DND-41 (cell line): ENCODE data around the gene FURIN.
"Not testable (repeated sequence)": the region's sequence is repeated elsewhere in the genome, so short reads cannot be mapped to it uniquely, and the experiment has no call there.

Source experiments
- ATAC-seq: fragments of 200-7000 bp; cut with Tn5 transposase; 3 replicates; pipeline ENCODE4 v1.9.1; 2021; ENCODE audit warnings: low read depth; ENCODE audit not compliant: insufficient read depth
- DNase-seq: peaks from one replicate; pipeline ENCODE4 v3.0.0-alpha.2; 2020
- H2AFZ ChIP-seq: 2 replicates; pipeline ENCODE4 v1.6.0; 2012; ENCODE audit warnings: low read depth, low read length
- H3K27ac ChIP-seq: 2 replicates; pipeline ENCODE4 v1.5.1; 2012; ENCODE audit warnings: low read length, inconsistent platforms
- H3K27me3 ChIP-seq: fragments of 200-600 bp; sonication (generic); 2 replicates; pipeline ENCODE4 v1.6.0; 2012; ENCODE audit warnings: low read length, mild to moderate bottlenecking, inconsistent platforms; ENCODE audit not compliant: insufficient read depth, poor library complexity
- H3K36me3 ChIP-seq: 2 replicates; pipeline ENCODE4 v1.5.1; 2012; ENCODE audit warnings: low read length, inconsistent platforms; ENCODE audit not compliant: insufficient read depth
- H3K4me1 ChIP-seq: 2 replicates; pipeline ENCODE4 v1.5.1; 2012; ENCODE audit warnings: mild to moderate bottlenecking, low read length; ENCODE audit not compliant: insufficient read depth
- H3K4me2 ChIP-seq: 2 replicates; pipeline ENCODE4 v1.6.0; 2012; ENCODE audit warnings: mild to moderate bottlenecking, moderate library complexity, low read length, inconsistent platforms; ENCODE audit not compliant: insufficient read depth
- H3K4me3 ChIP-seq, 2 experiments: fragments of 200-600 bp in 1 of 2; shearing (Covaris generic) in 1 of 2; 2 replicates each; pipeline ENCODE4 v1.5.1; 2012 to 2016; ENCODE audit warnings: inconsistent platforms in 2 of 2, low read length in 2 of 2, mild to moderate bottlenecking in 2 of 2, low read depth in 1 of 2, moderate library complexity in 1 of 2
- H3K79me2 ChIP-seq: 2 replicates; pipeline ENCODE4 v1.6.0; 2012; ENCODE audit warnings: low read length, inconsistent platforms; ENCODE audit not compliant: insufficient read depth
- H3K9ac ChIP-seq: 2 replicates; pipeline ENCODE4 v1.6.0; 2012; ENCODE audit warnings: low read depth, mild to moderate bottlenecking, inconsistent platforms, low read length, moderate library complexity
- H3K9me3 ChIP-seq: 2 replicates; pipeline ENCODE4 v1.5.1; 2012; ENCODE audit warnings: low read length, moderate library complexity, mild to moderate bottlenecking, inconsistent platforms; ENCODE audit not compliant: insufficient read depth, severe bottlenecking
- H4K20me1 ChIP-seq: 2 replicates; pipeline ENCODE4 v1.6.0; 2012; ENCODE audit warnings: low read length; ENCODE audit not compliant: insufficient read depth
- EZH2 ChIP-seq: IDR thresholded peaks from 3 replicates; pipeline ENCODE4 v1.6.1; 2012; ENCODE audit warnings: borderline replicate concordance, low read depth, mild to moderate bottlenecking, moderate library complexity, low read length, inconsistent platforms; ENCODE audit not compliant: severe bottlenecking
- TF ChIP-seq, protein P1 (sequence below): IDR thresholded peaks from 2 replicates; pipeline ENCODE4 v1.5.1; 2012; ENCODE audit warnings: borderline replicate concordance, low read length, moderate library complexity, mild to moderate bottlenecking; ENCODE audit not compliant: poor library complexity, severe bottlenecking; ENCODE audit errors: extremely low read depth

Gene FURIN

GRCh38 chr15:90892498-90893174 lies 24.2 kb downstream of the FURIN start:
- H3K79me2 ChIP-seq: no peaks in the 10 kb centered on the region
- H3K4me3 ChIP-seq: no peak overlapping the region
- H3K4me1 ChIP-seq: peaks cover 22% of the 10 kb centered on the region
- H3K27ac ChIP-seq: no peak overlapping the region
- H2AFZ ChIP-seq: 0 out of 2 replicates have a peak overlapping the region, but pooled peaks have one; percentile 33
- ATAC-seq: no peak
- H3K27me3 ChIP-seq: no peaks in the 10 kb centered on the region
- TF ChIP-seq, protein P1, sequence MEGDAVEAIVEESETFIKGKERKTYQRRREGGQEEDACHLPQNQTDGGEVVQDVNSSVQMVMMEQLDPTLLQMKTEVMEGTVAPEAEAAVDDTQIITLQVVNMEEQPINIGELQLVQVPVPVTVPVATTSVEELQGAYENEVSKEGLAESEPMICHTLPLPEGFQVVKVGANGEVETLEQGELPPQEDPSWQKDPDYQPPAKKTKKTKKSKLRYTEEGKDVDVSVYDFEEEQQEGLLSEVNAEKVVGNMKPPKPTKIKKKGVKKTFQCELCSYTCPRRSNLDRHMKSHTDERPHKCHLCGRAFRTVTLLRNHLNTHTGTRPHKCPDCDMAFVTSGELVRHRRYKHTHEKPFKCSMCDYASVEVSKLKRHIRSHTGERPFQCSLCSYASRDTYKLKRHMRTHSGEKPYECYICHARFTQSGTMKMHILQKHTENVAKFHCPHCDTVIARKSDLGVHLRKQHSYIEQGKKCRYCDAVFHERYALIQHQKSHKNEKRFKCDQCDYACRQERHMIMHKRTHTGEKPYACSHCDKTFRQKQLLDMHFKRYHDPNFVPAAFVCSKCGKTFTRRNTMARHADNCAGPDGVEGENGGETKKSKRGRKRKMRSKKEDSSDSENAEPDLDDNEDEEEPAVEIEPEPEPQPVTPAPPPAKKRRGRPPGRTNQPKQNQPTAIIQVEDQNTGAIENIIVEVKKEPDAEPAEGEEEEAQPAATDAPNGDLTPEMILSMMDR: no peak
- TF ChIP-seq EZH2: no peak
- H3K4me2 ChIP-seq: peak overlapping the region; percentile 36; the same call in 1 of the 2 replicates
- no peaks in the 10 kb centered on the region for H4K20me1 ChIP-seq
- H3K36me3 ChIP-seq: no peaks in the 10 kb centered on the region
- no peaks in the 10 kb centered on the region for H3K9me3 ChIP-seq
- no peak for DNase-seq
- H3K9ac ChIP-seq: no peak overlapping the region

DNA sequence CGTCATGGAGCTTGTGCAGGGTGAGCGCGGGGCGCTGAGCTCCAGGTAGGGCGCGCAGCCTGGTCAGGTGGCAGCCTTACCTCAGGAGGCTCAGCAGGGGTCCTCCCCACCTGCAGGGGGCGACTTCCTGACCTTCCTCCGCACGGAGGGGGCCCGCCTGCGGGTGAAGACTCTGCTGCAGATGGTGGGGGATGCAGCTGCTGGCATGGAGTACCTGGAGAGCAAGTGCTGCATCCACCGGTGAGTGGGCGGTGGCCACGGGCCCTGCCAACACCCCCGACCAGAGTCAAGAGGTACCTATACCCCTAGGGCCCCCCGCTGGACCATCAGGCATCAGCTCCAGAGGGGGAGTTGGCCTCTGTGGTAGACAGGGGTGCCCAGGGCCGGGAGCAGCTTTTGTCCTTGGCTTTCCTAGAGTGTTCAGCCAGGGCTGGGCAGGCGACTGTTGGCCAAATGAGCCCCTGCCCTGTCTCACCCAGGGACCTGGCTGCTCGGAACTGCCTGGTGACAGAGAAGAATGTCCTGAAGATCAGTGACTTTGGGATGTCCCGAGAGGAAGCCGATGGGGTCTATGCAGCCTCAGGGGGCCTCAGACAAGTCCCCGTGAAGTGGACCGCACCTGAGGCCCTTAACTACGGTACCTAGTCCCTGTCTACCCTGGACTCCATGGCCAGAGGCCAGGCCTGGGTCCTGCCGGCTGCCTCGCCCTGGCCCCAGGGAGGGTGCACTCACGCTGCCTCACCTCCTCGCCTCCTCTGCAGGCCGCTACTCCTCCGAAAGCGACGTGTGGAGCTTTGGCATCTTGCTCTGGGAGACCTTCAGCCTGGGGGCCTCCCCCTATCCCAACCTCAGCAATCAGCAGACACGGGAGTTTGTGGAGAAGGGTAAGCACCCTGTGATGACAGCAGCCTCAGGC lies 25.0 kb downstream of the FURIN start:
- Histone ChIP-seq H3K36me3 (no peaks in the 10 kb centered on the region), H3K4me3 (no peak overlapping the region; a peak in 1 of 4 replicates), H3K27ac (no peak overlapping the region), H3K79me2 (no peaks in the 10 kb centered on the region), H3K9ac (no peak overlapping the region), H4K20me1 (no peaks in the 10 kb centered on the region), H3K9me3 (no peaks in the 10 kb centered on the region), H3K27me3 (no peaks in the 10 kb centered on the region), H3K4me2 (peak overlapping the region; percentile 36; the same call in 1 of the 2 replicates), H3K4me1 (peaks cover 22% of the 10 kb centered on the region), H2AFZ (peak overlapping the region; percentile 33)
- TF ChIP-seq, protein P1: peak; percentile 61
- TF ChIP-seq EZH2: no peak
- ATAC-seq (peak; percentile 37; the same call in 1 of the 3 replicates), DNase-seq (peak; percentile 42)

DNA sequence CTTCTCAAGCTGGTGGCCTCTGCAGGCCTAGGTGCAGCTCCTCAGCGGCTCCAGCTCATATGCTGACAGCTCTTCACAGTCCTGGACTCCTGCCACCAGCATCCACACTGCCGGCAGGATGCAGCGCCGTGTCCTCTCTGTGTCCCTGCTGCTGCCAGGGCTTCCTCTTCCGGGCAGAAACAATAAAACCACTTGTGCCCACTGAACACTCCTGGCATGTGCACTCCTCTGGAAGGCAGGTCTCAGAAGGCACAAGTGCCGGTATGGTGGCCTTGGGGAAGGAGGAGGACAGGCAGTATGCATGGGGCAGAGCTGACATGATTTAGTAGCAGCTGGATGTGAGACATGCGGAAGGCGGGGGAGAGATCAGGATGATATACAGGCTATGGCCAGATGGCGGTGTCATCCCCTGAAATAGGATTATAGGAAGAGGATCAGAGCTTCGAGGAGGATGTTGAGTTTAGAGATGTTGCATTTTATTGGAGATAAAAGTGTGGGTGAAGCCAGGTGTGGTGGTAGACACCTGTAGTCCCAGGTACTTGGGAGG lies 27.3 kb downstream of the FURIN start:
- Histone ChIP-seq H3K79me2 (no peaks in the 10 kb centered on the region), H4K20me1 (no peaks in the 10 kb centered on the region), H3K9ac (no peak overlapping the region), H3K4me3 (no peak overlapping the region), H3K4me2 (no peak overlapping the region), H3K27me3 (no peaks in the 10 kb centered on the region), H3K4me1 (peaks cover 6% of the 10 kb centered on the region; the same call in 1 of the 2 replicates), H3K9me3 (no peaks in the 10 kb centered on the region), H2AFZ (no peak overlapping the region), H3K36me3 (no peaks in the 10 kb centered on the region), H3K27ac (no peak overlapping the region)
- ATAC-seq: peak; percentile 47; the same call in 1 of the 3 replicates
- TF ChIP-seq, protein P1: peak; percentile 31
- no peak for TF ChIP-seq EZH2
- DNase-seq: peak; percentile 15

DNA sequence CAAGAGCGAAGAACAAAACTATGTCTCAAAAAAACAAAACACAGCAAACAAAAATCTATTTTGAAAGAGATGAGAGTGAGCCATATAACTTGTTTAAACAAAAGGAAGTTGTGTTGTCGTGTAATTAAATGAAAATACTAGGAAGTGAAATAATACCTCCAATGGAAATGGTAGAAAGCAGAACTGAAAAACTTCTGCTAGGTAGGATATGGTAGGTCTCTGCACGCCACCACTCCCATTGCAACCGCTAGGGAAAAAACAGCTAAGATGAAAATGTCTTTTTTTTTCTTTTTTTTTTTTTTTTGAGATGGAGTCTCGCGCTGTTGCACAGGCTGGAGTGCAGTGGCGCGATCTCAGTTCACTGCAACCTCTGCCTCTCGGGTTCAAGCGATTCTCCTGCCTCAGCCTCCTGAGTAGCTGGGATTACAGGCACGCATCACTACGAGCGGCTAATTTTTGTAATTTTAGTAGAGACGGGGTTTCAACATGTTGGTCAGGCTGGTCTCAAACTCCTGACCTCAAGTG lies 28.8 kb downstream of the FURIN start:
- not testable (repeated sequence) for H3K9me3 ChIP-seq, H3K4me2 ChIP-seq, H3K27me3 ChIP-seq, DNase-seq, H3K36me3 ChIP-seq, H3K9ac ChIP-seq, H2AFZ ChIP-seq, ATAC-seq, H3K27ac ChIP-seq, H3K4me3 ChIP-seq, H3K79me2 ChIP-seq, H4K20me1 ChIP-seq
- H3K4me1 ChIP-seq: peaks cover 17% of the 10 kb centered on the region
